ENCODE measurements around the gene HMGCS1. TPM values are rescaled to one million over a fixed set of nuclear protein-coding genes. Genes with fewer than 3 reads are reported as not detected.

Gene HMGCS1
- total and polyA plus RNA-seq, 2 of the 13 experiments (the other 11 are each of a cell fraction or from before 2014, with no cell fraction given), result 56.8 to 318 TPM

DNA sequence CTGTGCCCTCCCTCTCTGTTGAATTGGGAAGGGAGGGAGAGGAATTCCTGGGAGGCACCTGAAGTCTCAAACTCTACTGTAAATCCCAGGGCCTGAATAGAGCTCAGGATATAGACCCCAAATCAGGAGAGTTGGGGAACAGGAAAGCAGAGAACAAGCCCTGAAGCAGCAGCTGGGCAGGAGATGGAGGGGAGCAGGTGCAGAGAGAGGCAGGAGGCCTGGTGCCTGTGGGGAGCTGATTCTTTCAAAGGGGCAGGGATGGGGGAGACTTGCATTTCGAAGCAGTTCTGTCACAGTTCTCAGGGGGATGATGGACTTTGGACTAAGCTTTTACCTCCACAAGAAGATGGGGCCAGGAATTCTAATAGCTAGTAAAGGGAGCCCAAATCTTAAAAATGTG is 71.0 kb downstream of the HMGCS1 start (continued):
- no peak for TF ChIP-seq AHDC1 (CRISPR knock-in tag; IDR thresholded peaks at IDR 0.05; ENCODE audit: borderline replicate concordance)
- no peak for TF ChIP-seq ZNF20 (CRISPR knock-in tag; IDR thresholded peaks at IDR 0.05)
- no peak for TF ChIP-seq ZFP36L2 (CRISPR knock-in tag; IDR thresholded peaks at IDR 0.05)
- TF ChIP-seq CSRNP1 (CRISPR knock-in tag; IDR thresholded peaks at IDR 0.05), result no peak
- TF ChIP-seq NFKB2 (CRISPR knock-in tag; IDR thresholded peaks at IDR 0.05; ENCODE audit: borderline replicate concordance), result no peak
- no peak for TF ChIP-seq HNF1B (CRISPR knock-in tag; IDR thresholded peaks at IDR 0.05)
- TF ChIP-seq, protein P1, sequence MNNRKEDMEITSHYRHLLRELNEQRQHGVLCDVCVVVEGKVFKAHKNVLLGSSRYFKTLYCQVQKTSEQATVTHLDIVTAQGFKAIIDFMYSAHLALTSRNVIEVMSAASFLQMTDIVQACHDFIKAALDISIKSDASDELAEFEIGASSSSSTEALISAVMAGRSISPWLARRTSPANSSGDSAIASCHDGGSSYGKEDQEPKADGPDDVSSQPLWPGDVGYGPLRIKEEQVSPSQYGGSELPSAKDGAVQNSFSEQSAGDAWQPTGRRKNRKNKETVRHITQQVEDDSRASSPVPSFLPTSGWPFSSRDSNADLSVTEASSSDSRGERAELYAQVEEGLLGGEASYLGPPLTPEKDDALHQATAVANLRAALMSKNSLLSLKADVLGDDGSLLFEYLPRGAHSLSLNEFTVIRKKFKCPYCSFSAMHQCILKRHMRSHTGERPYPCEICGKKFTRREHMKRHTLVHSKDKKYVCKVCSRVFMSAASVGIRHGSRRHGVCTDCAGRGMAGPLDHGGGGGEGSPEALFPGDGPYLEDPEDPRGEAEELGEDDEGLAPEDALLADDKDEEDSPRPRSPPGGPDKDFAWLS (CRISPR knock-in tag; IDR thresholded peaks at IDR 0.05; ENCODE audit: borderline replicate concordance), result no peak
- no peak for TF ChIP-seq SNAI1 (CRISPR knock-in tag; IDR thresholded peaks at IDR 0.05; ENCODE audit: borderline replicate concordance)
- TF ChIP-seq NKX3-1 (CRISPR knock-in tag; IDR thresholded peaks at IDR 0.05), result no peak
- TF ChIP-seq ETV5 (CRISPR knock-in tag; IDR thresholded peaks at IDR 0.05; ENCODE audit: borderline replicate concordance), result no peak
- no peak for TF ChIP-seq STAG1 (CRISPR knock-in tag; IDR thresholded peaks at IDR 0.05)
- TF ChIP-seq ZKSCAN8 (CRISPR knock-in tag; IDR thresholded peaks at IDR 0.05; ENCODE audit: borderline replicate concordance), result no peak
